Mesodermal cell (in vitro differentiated cells): Measurements from ENCODE around the gene RAD52.
"Not testable (repeated sequence)": the region's sequence is repeated elsewhere in the genome, so short reads cannot be mapped to it uniquely, and the experiment has no call there.

Experiments used
- H3K27ac ChIP-seq: 2 replicates; pipeline ENCODE4 v1.7.0; 2013; ENCODE audit warnings: mild to moderate bottlenecking, low read depth, low read length, moderate library complexity; ENCODE audit not compliant: severe bottlenecking
- H3K36me3 ChIP-seq: 2 replicates; pipeline ENCODE4 v1.7.1; 2013; ENCODE audit warnings: mild to moderate bottlenecking, low read length, moderate library complexity; ENCODE audit not compliant: control insufficient read depth, insufficient read depth
- H3K4me1 ChIP-seq: one replicate; pipeline ENCODE4 v1.7.1; 2013; ENCODE audit warnings: mild to moderate bottlenecking, low read length; ENCODE audit not compliant: insufficient read depth, control insufficient read depth, poor library complexity, severe bottlenecking
- H3K4me3 ChIP-seq: 2 replicates; pipeline ENCODE4 v1.7.0; 2013; ENCODE audit warnings: low read length, control low read depth, mild to moderate bottlenecking; ENCODE audit not compliant: insufficient read depth, poor library complexity, severe bottlenecking; ENCODE audit errors: extremely low read depth
- H3K9me3 ChIP-seq: 2 replicates; pipeline ENCODE4 v1.7.1; 2013; ENCODE audit warnings: mild to moderate bottlenecking, low read length, moderate library complexity; ENCODE audit not compliant: control insufficient read depth
- WGBS, 2 experiments: methylation state at CpG; one replicate each; pipeline ENCODE4 v1.1.5; 2013; ENCODE audit warnings: missing lambda C conversion rate in 2 of 2; ENCODE audit not compliant: insufficient coverage in 2 of 2; 5-methylcytosine and 5-hydroxymethylcytosine counted together

RAD52 gene

GRCh38 chr12:938810-939209, 10.7 kb downstream of the RAD52 start:
- peaks cover 70% of the 10 kb centered on the region for H3K36me3 ChIP-seq
- 98 to 100% methylated on average over 1 to 2 of the region's 3 CpGs for WGBS, 2 experiments
- H3K9me3 ChIP-seq, result no peaks in the 10 kb centered on the region
- no peaks in the 10 kb centered on the region for H3K4me1 ChIP-seq
- no peak overlapping the region for H3K27ac ChIP-seq
- H3K4me3 ChIP-seq, result no peak overlapping the region

- Histone ChIP-seq H3K9me3 (no peaks in the 10 kb centered on the region), H3K36me3 (peaks cover 55% of the 10 kb centered on the region), H3K27ac (no peak overlapping the region), H3K4me1 (peaks cover 2% of the 10 kb centered on the region), H3K4me3 (no peak overlapping the region)
- 90 to 96% methylated on average over 4 to 7 of the region's 8 CpGs for WGBS, 2 experiments
These were observed 12.8 kb downstream of the RAD52 start for GRCh38 chr12:936377-937345.

- H3K4me3 ChIP-seq, H3K27ac ChIP-seq, H3K4me1 ChIP-seq, H3K9me3 ChIP-seq: not testable (repeated sequence)
- peaks cover 58% of the 10 kb centered on the region for H3K36me3 ChIP-seq
- WGBS, 2 experiments, result 97 to 98% methylated on average over 9 to 10 of the region's 12 CpGs
These were observed 13.6 kb downstream of the RAD52 start for GRCh38 chr12:935891-936290.

- H3K4me3 ChIP-seq, result no peak overlapping the region
- peaks cover 58% of the 10 kb centered on the region for H3K36me3 ChIP-seq
- peaks cover 3% of the 10 kb centered on the region for H3K4me1 ChIP-seq
- no peak overlapping the region for H3K27ac ChIP-seq
- WGBS, 2 experiments, result 95 to 97% methylated on average over 4 of the region's 4 CpGs
- H3K9me3 ChIP-seq, result no peaks in the 10 kb centered on the region
These were observed 17.9 kb downstream of the RAD52 start for GRCh38 chr12:931591-931990.

- Histone ChIP-seq H3K4me3 (no peak overlapping the region), H3K27ac (no peak overlapping the region), H3K4me1 (peaks cover 3% of the 10 kb centered on the region), H3K9me3 (no peaks in the 10 kb centered on the region), H3K36me3 (peaks cover 60% of the 10 kb centered on the region)
- WGBS, 2 experiments, result 90 to 93% methylated on average over 3 to 5 of the region's 5 CpGs
These were observed 18.4 kb downstream of the RAD52 start for GRCh38 chr12:931060-931459.

- no peak overlapping the region for H3K4me3 ChIP-seq
- peaks cover 1% of the 10 kb centered on the region for H3K4me1 ChIP-seq
- H3K9me3 ChIP-seq, result no peaks in the 10 kb centered on the region
- no peak overlapping the region for H3K27ac ChIP-seq
- H3K36me3 ChIP-seq, result peaks cover 86% of the 10 kb centered on the region
- WGBS, 2 experiments, result 88 to 89% methylated on average over 10 to 12 of the region's 12 CpGs
These were observed 22.9 kb downstream of the RAD52 start for GRCh38 chr12:926641-927040.

GRCh38 chr12:922285-922684, 27.2 kb downstream of the RAD52 start:
- 92% methylated on average over 2 of the region's 2 CpGs; no CpG with 5 or more reads in 1 of the 2 experiments for WGBS, 2 experiments
- no peak overlapping the region for H3K27ac ChIP-seq
- no peak overlapping the region for H3K4me3 ChIP-seq
- H3K9me3 ChIP-seq, result no peaks in the 10 kb centered on the region
- peaks cover 77% of the 10 kb centered on the region for H3K36me3 ChIP-seq
- no peaks in the 10 kb centered on the region for H3K4me1 ChIP-seq

GRCh38 chr12:920676-921075, 28.8 kb downstream of the RAD52 start:
- Histone ChIP-seq H3K4me1 (no peaks in the 10 kb centered on the region), H3K4me3 (no peak overlapping the region), H3K27ac (no peak overlapping the region), H3K9me3 (no peaks in the 10 kb centered on the region), H3K36me3 (peaks cover 77% of the 10 kb centered on the region)
- WGBS, 2 experiments, result 80 to 100% methylated on average over 1 of the region's 1 CpG

GRCh38 chr12:916712-917445, 32.6 kb downstream of the RAD52 start:
- peaks cover 82% of the 10 kb centered on the region for H3K36me3 ChIP-seq

GRCh38 chr12:916240-916639, 33.3 kb downstream of the RAD52 start:
- Histone ChIP-seq H3K9me3 (no peaks in the 10 kb centered on the region), H3K27ac (no peak overlapping the region), H3K36me3 (peaks cover 82% of the 10 kb centered on the region), H3K4me3 (no peak overlapping the region), H3K4me1 (peaks cover 16% of the 10 kb centered on the region)
- WGBS, 2 experiments, result 92 to 93% methylated on average over 21 to 24 of the region's 27 CpGs

More at GRCh38 chr12:916712-917445, 32.6 kb downstream of the RAD52 start:
- Histone ChIP-seq H3K27ac (peak overlapping the region; percentile 5), H3K4me3 (no peak overlapping the region), H3K4me1 (peaks cover 16% of the 10 kb centered on the region), H3K9me3 (no peaks in the 10 kb centered on the region)
- 87 to 94% methylated on average over 17 to 18 of the region's 23 CpGs for WGBS, 2 experiments
